Measurements from ENCODE around the gene PIK3R6. TPM values are rescaled to one million over a fixed set of nuclear protein-coding genes. Genes with fewer than 3 reads are reported as not detected.
"Not testable (repeated sequence)": the region's sequence is repeated elsewhere in the genome, so short reads cannot be mapped to it uniquely, and the experiment has no call there.

PIK3R6 gene
- total RNA-seq, 1 experiment from 2014 or later, result not detected

DNA sequence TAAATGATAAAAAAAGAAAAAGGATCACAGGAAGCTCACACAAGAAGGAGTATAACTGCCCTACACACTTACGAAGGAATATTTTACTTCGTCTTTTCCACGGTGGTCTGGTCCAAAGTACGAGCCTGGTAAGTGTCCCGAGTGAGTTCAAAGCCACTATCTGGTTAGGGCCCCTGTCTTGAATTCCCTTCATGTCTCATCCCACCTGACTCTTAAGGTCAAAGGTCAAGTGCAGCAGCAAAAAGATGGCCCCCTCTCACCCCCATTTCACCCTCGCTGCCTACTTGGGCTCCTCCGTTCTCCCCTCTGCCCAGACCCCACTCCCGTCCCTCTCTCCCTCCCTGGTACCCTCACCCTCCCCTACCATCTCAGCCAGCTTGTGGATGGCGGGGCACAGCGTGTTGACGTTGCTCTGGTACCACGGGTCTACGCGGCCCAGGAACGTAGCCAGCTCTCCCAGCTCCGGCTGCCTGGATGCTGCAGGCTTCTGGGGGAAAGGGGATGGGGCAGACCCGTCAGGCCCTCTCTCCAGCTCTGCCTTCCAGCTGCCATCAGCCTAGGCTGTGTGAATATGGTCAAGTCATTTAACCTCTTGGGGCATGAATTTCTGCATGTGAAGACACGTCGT lies 40.6 kb downstream of the PIK3R6 start:
- 0 out of 2 replicates have a peak, but pooled peaks cover under 1% of the 10 kb centered on the region for H3K27me3 ChIP-seq
- no peak for DNase-seq
- H3K4me3 ChIP-seq, result no peak overlapping the region
- peaks cover 7% of the 10 kb centered on the region; the same call in 1 of the 2 replicates for H3K9me3 ChIP-seq
- H3K36me3 ChIP-seq, result no peaks in the 10 kb centered on the region

DNA sequence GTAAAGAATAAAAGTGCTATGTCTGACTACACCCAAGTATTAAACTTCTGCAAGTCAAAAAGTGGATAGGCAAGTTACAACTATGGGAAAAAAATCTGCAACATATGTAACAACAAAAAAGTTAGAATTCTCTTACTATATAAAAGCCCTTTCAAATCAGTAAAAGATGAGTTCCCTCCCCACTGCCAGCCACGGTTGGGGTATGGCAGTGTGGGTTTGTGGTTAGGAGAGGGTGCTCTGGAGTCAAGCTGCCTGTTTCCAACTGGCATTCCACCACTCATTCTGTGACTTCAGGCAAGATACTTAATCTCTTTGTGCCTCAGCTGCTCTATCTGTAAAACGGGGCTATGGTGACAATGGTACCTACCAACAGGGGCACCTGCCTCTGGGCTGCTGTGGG lies 41.7 kb downstream of the PIK3R6 start:
- no peak for DNase-seq
- no peak overlapping the region for H3K4me3 ChIP-seq
- H3K27me3 ChIP-seq, result peaks cover 1% of the 10 kb centered on the region; the same call in 1 of the 2 replicates
- H3K9me3 ChIP-seq, result peaks cover 7% of the 10 kb centered on the region; the same call in 1 of the 2 replicates
- no peaks in the 10 kb centered on the region for H3K36me3 ChIP-seq

DNA sequence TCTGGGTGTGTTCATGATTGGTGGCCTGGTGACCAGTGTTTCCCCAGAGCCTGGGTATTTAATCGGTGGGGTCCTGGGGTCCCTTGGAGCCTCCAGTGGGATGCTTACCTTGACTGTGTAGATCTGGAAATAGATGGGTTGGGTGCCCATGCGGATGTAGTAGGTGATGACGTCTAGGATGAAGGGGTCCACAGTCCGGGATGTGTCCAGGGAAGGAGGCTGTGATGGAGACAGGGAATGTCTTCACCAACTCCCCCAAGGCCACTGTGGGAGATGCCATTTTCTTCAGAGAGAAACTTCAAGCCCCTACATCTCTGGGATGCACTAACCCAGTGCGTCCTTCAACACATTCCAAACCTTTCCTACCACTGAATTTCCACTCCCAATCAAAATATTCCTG lies 44.2 kb downstream of the PIK3R6 start:
- H3K36me3 ChIP-seq, result no peaks in the 10 kb centered on the region
- peaks cover 8% of the 10 kb centered on the region for H3K27me3 ChIP-seq
- DNase-seq, result no peak
- H3K9me3 ChIP-seq, result peaks cover 7% of the 10 kb centered on the region; the same call in 1 of the 2 replicates
- no peak overlapping the region for H3K4me3 ChIP-seq

DNA sequence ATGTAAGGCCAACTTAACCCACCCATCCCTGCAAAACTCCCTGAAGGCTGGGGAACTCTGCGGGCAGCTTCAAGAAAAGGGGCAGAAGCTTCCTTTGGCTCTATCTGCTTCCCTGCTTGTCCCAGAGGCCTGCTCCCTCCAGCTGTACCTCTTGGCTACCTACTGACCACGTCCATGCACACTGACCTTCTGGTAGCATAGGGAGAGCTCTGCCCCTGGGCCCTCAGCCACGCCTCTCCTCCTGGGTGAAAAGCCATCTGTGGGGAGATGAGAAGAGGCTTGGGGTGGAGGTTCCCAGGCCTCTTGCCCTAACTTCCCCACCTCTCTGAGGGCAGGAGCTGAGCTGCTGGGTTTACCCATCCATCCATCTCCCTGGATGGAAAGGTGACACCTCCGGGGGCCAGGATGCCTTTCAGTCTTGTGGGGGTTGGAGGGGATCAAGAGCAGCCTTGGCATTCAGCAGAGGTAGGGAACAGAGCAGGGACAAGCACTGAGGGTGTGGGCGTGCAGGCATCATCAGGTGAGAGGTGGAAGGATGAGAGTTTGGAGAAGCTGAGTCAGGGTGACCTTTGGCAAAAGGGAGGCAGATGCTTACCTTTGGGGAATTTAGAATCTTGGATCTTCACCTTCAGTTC lies 45.0 kb downstream of the PIK3R6 start:
- Histone ChIP-seq H3K36me3 (no peaks in the 10 kb centered on the region), H3K9me3 (peaks cover 7% of the 10 kb centered on the region; the same call in 1 of the 2 replicates), H3K27me3 (peaks cover 11% of the 10 kb centered on the region), H3K4me3 (no peak overlapping the region)
- no peak for DNase-seq

DNA sequence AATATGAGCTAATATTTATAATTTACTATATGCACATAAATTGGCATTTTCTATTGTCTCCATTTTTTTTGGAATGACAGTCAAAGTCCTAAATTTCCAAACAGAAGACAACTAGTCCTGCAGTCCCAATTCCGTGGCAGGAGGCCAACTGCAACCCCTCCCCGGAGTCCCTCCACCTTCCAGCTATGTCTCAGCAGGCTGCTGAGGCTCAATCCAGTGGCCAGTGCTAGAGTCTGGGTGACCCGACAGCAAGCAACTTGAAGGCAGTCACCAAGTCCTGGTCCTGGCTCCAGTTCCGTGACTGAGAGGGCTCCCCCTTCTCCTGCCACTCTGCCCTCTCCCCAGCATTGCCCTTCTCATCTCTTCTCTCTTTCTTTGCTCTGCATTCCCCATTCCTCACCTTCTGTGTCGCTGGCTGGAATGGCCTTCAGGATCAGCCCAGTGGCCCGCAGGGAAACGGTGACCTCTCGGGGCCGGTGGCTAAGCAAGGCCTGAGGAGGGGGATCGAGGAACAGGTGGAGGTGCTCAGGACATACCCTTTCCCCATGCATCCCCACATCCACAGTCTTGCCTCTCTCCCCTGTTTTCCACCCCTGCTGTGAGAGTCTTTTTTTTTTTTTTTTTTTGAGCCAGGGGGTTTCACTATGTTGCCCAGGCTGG lies 45.9 kb downstream of the PIK3R6 start:
- Histone ChIP-seq H3K36me3 (no peaks in the 10 kb centered on the region), H3K27me3 (peaks cover 16% of the 10 kb centered on the region), H3K9me3 (peaks cover 7% of the 10 kb centered on the region; the same call in 1 of the 2 replicates), H3K4me3 (no peak overlapping the region)
- DNase-seq, result no peak

DNA sequence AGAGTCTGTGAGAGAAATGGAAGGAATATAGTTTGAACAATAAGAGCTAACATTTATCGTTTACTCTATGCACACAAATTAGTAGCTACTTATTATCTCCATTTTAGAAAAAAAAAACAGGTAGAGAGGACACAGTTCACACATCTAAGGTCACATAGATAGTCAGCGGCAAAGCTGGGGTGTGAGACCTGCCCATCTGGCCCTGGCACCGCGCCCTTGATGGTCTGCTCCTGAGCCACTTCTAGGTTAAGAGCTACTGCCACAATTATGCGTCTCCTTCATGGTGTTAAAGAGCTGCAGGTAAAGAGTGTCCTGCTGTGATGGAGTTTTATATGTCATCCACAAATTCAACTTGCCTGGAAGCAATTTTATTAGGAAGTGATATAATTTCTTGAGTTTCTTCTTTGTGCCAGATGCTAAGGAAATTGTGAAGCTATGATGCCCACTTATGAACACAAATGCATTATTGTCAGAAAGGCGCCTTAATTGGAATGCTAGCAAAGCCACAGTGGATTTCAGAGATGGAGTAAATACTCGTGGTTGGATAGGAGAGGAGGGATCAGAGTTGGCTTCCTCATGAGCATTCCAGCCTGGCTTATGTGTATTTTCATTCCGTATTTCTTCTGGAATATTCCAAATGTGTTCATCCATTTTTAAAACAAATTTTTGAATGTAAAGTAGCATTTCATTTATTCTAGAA lies 47.0 kb downstream of the PIK3R6 start:
- no peak for DNase-seq

DNA sequence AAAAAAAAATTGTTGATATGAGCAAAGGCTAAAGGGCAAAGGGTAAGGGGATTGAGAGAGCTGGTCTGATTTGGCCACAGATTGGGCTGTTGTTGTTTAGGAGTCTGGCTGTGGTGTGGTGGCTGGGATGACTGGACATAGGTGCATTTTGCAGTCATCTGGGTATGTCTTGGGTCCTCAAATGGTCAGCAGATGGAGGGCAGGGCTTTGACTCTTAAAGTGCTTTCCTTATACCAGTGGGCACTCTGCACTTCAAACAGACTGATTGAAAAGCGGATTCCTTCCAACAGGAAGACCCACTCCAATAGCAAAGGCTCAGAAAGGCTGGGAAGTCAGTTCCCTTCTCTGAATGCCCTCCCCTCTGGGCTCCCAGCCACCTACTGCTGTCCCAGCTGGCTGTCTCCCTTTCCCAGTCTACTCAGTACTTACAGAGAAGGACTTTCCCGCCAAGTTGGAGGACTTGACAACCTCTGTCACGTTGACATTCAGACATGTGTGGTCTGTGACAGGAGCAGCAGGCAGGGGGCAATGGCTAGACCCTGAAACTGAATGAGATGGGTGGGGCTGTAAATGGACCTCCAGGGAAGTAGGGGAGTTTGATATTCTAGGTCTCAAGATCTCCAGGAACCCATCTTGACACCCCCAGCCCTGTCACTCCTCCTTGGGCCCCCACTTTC lies 48.7 kb downstream of the PIK3R6 start:
- no peaks in the 10 kb centered on the region for H3K36me3 ChIP-seq
- peaks cover 26% of the 10 kb centered on the region for H3K27me3 ChIP-seq
- H3K9me3 ChIP-seq, result no peaks in the 10 kb centered on the region; the same call in 1 of the 2 replicates
- no peak overlapping the region for H3K4me3 ChIP-seq
- DNase-seq, result no peak

More for the DNA sequence above, 47.0 kb downstream of the PIK3R6 start:
- peaks cover 26% of the 10 kb centered on the region for H3K27me3 ChIP-seq
- no peaks in the 10 kb centered on the region for H3K36me3 ChIP-seq
- no peak overlapping the region for H3K4me3 ChIP-seq
- peaks cover 7% of the 10 kb centered on the region; the same call in 1 of the 2 replicates for H3K9me3 ChIP-seq

DNA sequence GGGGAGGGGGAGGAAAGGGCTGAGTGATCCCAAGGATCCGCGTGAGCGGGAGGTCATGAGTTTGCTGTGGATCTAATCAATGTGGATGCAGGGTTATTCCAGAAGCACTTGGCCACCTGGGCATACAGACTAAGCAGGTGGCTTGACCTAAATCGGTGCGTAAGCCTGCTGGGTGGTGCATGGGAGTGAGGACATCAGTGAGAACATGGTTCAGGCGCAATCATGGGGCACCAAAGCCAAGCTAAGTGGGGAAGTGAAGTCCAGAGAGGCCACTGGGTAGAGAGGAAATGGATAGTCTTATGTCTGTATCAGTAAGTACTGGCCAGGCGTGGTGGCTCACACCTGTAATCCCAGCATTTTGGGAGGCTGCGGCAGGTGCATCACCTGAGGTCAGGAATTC lies 49.4 kb downstream of the PIK3R6 start:
- peaks cover 26% of the 10 kb centered on the region for H3K27me3 ChIP-seq
- H3K4me3 ChIP-seq, result no peak overlapping the region
- H3K9me3 ChIP-seq, result 0 out of 2 replicates have a peak, but pooled peaks cover 4% of the 10 kb centered on the region

DNA sequence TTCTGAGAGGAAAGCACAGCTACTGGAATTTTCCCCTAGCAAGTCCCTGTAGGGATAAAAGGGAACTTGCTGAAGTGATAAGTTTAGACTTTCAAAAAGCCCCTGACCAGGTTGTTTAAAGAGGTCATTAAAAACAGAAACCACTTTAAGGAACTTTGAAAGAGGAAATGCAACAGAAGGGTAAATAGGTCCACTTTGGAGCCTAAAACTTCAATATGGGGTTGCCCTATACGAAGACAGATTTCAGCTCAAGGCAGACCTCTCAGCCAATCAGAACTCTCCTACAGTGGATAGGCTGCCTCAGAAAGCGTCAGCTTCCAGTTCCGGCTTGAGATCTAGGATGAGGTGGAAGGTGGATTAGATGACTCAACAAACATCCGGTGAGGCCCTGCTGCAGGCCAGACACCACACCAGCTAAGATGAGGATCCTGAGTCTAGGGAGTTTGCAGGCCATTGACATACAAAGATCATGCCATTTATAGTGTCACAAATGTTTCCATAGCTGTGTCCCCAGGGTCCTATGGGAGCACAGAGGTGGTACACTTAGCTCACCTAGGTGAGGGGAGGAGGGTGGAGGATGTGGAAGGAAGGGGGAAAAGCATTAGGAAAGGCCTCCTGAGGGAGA lies 60.4 kb downstream of the PIK3R6 start:
- H3K9me3 ChIP-seq, result no peaks in the 10 kb centered on the region; the same call in 1 of the 2 replicates
- no peaks in the 10 kb centered on the region for H3K36me3 ChIP-seq
- no peak overlapping the region for H3K4me3 ChIP-seq
- DNase-seq, result peak; percentile 56
- H3K27me3 ChIP-seq, result no peaks in the 10 kb centered on the region

More for the DNA sequence above, 49.4 kb downstream of the PIK3R6 start:
- no peaks in the 10 kb centered on the region for H3K36me3 ChIP-seq
- DNase-seq, result no peak

DNA sequence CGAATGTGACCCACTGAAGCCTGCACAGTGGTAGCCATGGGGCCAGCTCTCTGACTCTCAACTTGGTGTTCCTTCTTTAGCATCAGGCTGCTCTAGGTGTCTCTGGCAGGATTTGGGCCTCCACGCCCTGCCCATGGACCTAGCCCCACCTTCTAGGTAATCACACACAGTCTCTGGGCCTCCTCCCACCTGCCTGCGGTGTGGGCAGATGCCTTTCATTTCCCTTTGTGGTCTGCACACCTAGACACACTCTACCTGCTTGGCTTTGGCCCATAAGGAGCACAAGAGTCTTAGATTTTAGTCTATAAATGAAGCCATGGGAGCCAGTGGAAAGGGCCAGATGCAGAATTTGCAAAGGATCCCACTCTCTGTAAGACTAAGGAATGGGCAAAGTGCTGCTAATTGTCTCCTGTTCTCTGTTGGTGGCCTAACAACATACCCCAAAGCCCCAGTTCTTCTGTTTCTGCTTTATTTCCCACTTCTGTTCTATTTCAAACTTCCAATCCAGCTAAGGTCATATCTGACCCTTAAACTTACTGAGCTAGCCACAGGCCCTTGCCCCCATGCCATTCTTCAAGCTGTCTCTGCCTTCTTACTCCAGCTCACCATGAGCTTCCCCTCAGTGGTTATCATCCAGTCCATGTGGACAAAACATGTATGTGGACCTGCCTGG lies 61.1 kb downstream of the PIK3R6 start:
- Histone ChIP-seq H3K36me3 (no peaks in the 10 kb centered on the region), H3K27me3 (no peaks in the 10 kb centered on the region), H3K4me3 (no peak overlapping the region), H3K9me3 (no peaks in the 10 kb centered on the region)
- DNase-seq, result no peak

DNA sequence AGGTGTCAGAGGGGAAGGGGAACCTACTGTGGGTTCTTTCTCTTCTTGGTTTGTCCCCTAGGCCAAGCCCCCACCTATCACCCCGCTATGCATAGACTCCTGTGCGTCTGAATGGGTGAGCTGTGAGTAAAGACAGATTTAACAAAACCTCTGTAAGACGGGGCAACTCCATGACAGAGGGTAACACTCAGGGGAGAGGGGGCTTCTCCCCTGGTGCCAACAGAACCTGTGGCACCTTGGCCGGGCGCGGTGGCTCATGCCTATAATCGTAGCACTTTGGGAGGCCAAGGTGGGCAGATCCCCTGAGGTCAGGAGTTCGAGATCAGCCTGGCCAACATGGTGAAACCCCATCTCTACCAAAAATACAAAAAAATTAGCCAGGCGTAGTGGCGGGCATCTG lies 62.1 kb downstream of the PIK3R6 start:
- H3K9me3 ChIP-seq, DNase-seq, H3K36me3 ChIP-seq, H3K27me3 ChIP-seq, H3K4me3 ChIP-seq: not testable (repeated sequence)

DNA sequence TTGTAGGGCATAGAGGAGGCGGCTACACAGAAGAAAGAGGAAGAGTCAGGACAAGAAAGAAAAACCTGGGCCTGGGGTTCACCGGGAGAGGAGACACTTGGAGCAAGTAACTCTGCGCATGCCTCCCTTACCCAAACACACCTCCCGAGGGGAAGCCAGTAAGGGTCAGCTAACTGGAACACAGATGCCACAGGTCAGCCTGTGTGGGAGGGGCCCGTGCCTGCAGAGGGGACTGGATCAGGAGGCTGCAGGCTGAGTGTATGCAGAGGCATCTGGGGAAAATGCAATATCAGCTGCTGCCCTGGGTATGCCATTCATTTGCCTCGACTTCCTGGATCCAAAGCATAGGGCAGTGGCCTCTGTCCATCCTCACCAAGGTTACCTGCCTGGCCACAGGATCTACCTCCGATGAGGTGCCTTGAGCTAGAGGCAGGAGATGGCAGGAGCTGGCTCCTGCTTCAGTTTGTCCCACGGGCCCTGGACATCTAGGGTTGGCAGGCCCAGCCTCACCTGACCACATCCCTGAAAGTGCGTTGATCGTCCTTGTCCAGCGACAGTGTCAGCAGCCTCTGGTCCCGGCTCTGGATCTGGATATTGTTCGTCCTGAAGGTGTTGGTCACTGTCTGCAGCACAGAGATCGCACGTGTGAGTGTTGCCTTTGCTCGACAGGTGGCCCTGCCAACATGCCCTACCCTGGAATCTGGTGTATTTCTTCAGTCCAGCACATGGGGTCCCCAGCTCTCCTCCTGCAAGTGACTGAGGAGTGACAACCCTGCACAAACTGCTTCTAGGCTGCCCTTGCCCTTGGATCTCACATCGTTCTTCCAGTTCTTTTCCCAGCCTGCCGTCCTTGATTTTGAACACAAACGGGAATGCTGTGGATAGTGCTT lies 63.7 kb downstream of the PIK3R6 start:
- Histone ChIP-seq H3K27me3 (no peaks in the 10 kb centered on the region), H3K36me3 (no peaks in the 10 kb centered on the region), H3K4me3 (no peak overlapping the region), H3K9me3 (no peaks in the 10 kb centered on the region)
- DNase-seq, result no peak

DNA sequence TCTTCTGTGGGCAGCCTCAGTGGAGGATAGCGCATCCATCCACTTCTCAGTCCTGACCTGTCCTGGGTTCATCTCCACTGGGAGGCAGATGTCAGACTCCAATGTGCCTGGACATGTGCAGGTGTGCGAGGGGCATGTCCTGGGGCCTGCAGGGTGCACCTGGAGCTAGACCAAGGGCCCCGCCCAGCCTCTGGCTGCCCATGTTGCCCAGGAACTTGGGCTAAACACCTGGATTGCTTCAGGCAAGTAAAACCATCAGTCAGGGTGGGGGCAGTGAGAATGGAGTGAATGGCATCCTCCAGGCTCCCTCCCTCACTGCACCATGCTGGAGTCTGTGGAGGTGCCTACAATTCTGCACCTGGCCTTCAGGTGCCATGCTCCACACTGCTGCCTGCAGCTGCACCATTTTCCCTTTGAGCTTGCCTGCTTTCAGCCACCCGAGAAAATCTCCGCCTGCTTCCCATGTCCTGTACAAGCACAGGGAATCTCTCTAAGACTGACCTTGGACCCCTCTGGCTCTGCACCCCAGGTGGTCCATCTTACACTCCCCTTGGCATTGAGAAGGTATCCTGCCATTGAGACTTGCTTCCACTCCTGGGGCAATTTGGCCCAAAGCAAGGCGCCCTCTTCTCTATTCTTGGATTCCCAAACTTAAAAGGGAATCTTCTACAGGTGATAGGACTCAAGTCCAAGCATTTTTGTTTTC lies 66.2 kb downstream of the PIK3R6 start:
- Histone ChIP-seq H3K9me3 (no peaks in the 10 kb centered on the region), H3K4me3 (no peak overlapping the region), H3K27me3 (no peaks in the 10 kb centered on the region), H3K36me3 (no peaks in the 10 kb centered on the region)
- no peak for DNase-seq

DNA sequence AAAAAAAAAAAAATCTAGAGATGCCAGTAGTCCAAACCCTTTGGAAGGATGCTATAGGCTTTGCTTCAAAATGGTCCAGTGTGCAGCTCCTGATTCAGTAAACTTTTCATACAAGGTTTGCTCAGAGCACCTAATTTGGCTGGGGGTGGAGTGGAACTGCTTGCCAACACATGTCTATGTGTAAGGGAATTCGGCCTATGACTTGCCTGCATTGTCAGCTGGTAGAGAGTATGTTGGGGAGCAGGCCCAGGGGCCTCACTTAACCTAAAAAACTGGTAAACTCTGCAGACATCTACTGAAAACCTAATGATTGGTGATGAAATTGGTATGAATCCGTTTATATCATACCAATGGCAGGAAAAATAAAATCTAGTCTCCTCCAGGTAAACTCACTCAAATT lies 66.8 kb downstream of the PIK3R6 start:
- H3K36me3 ChIP-seq, result no peaks in the 10 kb centered on the region
- H3K9me3 ChIP-seq, result no peaks in the 10 kb centered on the region
- H3K4me3 ChIP-seq, result no peak overlapping the region
- no peaks in the 10 kb centered on the region for H3K27me3 ChIP-seq
- DNase-seq, result no peak
